SK-N-SH (cell line): ENCODE results near the gene SEC61A1. TPM values are rescaled to one million over a fixed set of nuclear protein-coding genes. Genes with fewer than 3 reads are reported as not detected.
A peak's percentile ranks its signal among the peaks of the same experiment; 100 is the strongest.

Source experiments
- CTCF ChIA-PET: fragments of 300-600, 350-600 bp; formaldehyde crosslinking; extraction: SDS; loops from one replicate; lab custom pipeline; 2021; lab: Yijun Ruan, JAX
- POLR2A ChIA-PET: fragments of 350-600 bp; sonication (Branson Sonifier 250); formaldehyde crosslinking; extraction: SDS; loops from one replicate; lab custom pipeline; 2020; ENCODE audit warnings: antibody characterized with exemption, inconsistent platforms; lab: Yijun Ruan, JAX
- DNase-seq: peaks from one replicate; pipeline ENCODE4 v3.0.0; 2012
- H2AFZ ChIP-seq: fragments of 200-600 bp; sonication (generic); 2 replicates; pipeline ENCODE4 v1.8.1; 2016; ENCODE audit warnings: antibody characterized with exemption, mild to moderate bottlenecking, low read depth
- H3F3A ChIP-seq: fragments of 200-600 bp; sonication (generic); replicated peaks from 2 replicates; pipeline ENCODE3; 2016; ENCODE audit warnings: antibody characterized with exemption, mild to moderate bottlenecking; ENCODE audit not compliant: insufficient read depth
- H3K27ac ChIP-seq, 2 experiments: fragments of 200-500 bp in 1 of 2; fragments of 200-600 bp in 1 of 2; sonication (Bioruptor generic) in 1 of 2; sonication (generic), shearing (Covaris generic) in 1 of 2; 2 replicates each; pipeline versions ENCODE4 v1.5.1 to v1.6.1; 2014 to 2016; ENCODE audit warnings: low read depth in 2 of 2, inconsistent platforms in 1 of 2, low read length in 1 of 2, mild to moderate bottlenecking in 1 of 2, mixed read lengths in 1 of 2
- H3K27me3 ChIP-seq: fragments of 200-600 bp; sonication (generic), shearing (Covaris generic); 2 replicates; pipeline ENCODE4 v1.6.1; 2016; ENCODE audit warnings: mixed run types; ENCODE audit not compliant: insufficient read depth
- H3K36me3 ChIP-seq, 2 experiments: fragments of 200-500 bp in 1 of 2; fragments of 200-600 bp in 1 of 2; sonication (Bioruptor generic) in 1 of 2; sonication (generic) in 1 of 2; replicated peaks in 1 of 2; 2 replicates each; pipeline versions ENCODE3 to v1.5.1; 2014 to 2016; ENCODE audit warnings: low read length in 1 of 2, mild to moderate bottlenecking in 1 of 2; ENCODE audit not compliant: insufficient read depth in 2 of 2, control insufficient read depth in 1 of 2
- H3K4me1 ChIP-seq, 2 experiments: fragments of 200-500 bp in 1 of 2; fragments of 200-600 bp in 1 of 2; sonication (Bioruptor generic) in 1 of 2; sonication (generic), shearing (Covaris generic) in 1 of 2; 2 replicates each; pipeline versions ENCODE4 v1.5.1 to v1.6.1; 2014 to 2016; ENCODE audit warnings: low read depth in 1 of 2, low read length in 1 of 2, mixed run types in 1 of 2; ENCODE audit not compliant: insufficient read depth in 2 of 2, control insufficient read depth in 1 of 2
- H3K4me2 ChIP-seq: fragments of 200-600 bp; sonication (generic), shearing (Covaris generic); 2 replicates; pipeline ENCODE4 v1.6.1; 2017; ENCODE audit warnings: mixed run types
- H3K4me3 ChIP-seq, 2 experiments: fragments of 200-500 bp in 1 of 2; fragments of 200-600 bp in 1 of 2; sonication (Bioruptor generic) in 1 of 2; sonication (generic), shearing (Covaris generic) in 1 of 2; 2 replicates each; pipeline versions ENCODE4 v1.5.1 to v1.8.1; 2014 to 2016; ENCODE audit warnings: low read depth in 2 of 2, inconsistent platforms in 1 of 2, low read length in 1 of 2, mild to moderate bottlenecking in 1 of 2, mixed read lengths in 1 of 2, moderate library complexity in 1 of 2
- H3K79me2 ChIP-seq: fragments of 200-600 bp; sonication (generic); 2 replicates; pipeline ENCODE4 v1.8.1; 2017; ENCODE audit warnings: mild to moderate bottlenecking; ENCODE audit not compliant: insufficient read depth
- H3K9ac ChIP-seq: fragments of 200-600 bp; sonication (generic); 2 replicates; pipeline ENCODE4 v1.6.1; 2017; ENCODE audit warnings: mixed run types
- H3K9me2 ChIP-seq: fragments of 200-600 bp; sonication (generic); 2 replicates; pipeline ENCODE4 v1.6.1; 2017; ENCODE audit warnings: mixed run types
- H3K9me3 ChIP-seq: fragments of 200-600 bp; sonication (generic); 2 replicates; pipeline ENCODE4 v1.6.1; 2017; ENCODE audit warnings: mixed run types, mild to moderate bottlenecking, moderate library complexity
- H4K20me1 ChIP-seq: fragments of 200-600 bp; sonication (generic); 2 replicates; pipeline ENCODE4 v1.6.1; 2017; ENCODE audit warnings: mild to moderate bottlenecking, mixed run types; ENCODE audit not compliant: insufficient read depth
- CHD2 ChIP-seq: fragments of 150-350 bp; IDR thresholded peaks from 2 replicates; pipeline ENCODE4 v1.6.1; 2018; ENCODE audit warnings: low read length; ENCODE audit not compliant: partially characterized antibody
- ELF1 ChIP-seq: IDR thresholded peaks from 2 replicates; pipeline ENCODE4 v1.4.0; 2012
- EP300 ChIP-seq, 2 experiments: IDR thresholded peaks; 2 replicates each; pipeline versions ENCODE4 v1.4.0 to v1.6.1; 2012; ENCODE audit warnings: borderline replicate concordance in 1 of 2, low read depth in 1 of 2, low read length in 1 of 2
- EZH2phosphoT487 ChIP-seq: fragments of 200-600 bp; sonication (generic); IDR thresholded peaks from 2 replicates; pipeline ENCODE4 v1.6.1; 2017; ENCODE audit warnings: low read depth, mixed run types, mild to moderate bottlenecking, antibody characterized with exemption, moderate library complexity, borderline replicate concordance
- NFIC ChIP-seq: IDR thresholded peaks from 2 replicates; pipeline ENCODE4 v1.4.0; 2012; ENCODE audit warnings: borderline replicate concordance
- RCOR1 ChIP-seq: fragments of 150-350 bp; IDR thresholded peaks from 2 replicates; pipeline ENCODE4 v1.6.1; 2017; ENCODE audit warnings: antibody characterized with exemption, low read length
- ZBTB33 ChIP-seq: IDR thresholded peaks from 2 replicates; pipeline ENCODE4 v1.4.0; 2012; ENCODE audit warnings: low read depth, borderline replicate concordance
- WGBS: methylation state at CpG from one replicate; pipeline ENCODE4 v1.1.6; 2017; ENCODE audit warnings: low lambda C conversion rate; 5-methylcytosine and 5-hydroxymethylcytosine counted together
- polyA plus RNA-seq, 3 experiments: library from polyadenylated mRNA; depleted of rRNA; stranded (reverse); fragments of >200 nt; gene quantifications; 2 replicates each; pipeline ENCODE4 v1.2.3, GENCODE V29; 2012
- TF ChIP-seq, protein P1 (sequence below): fragments of 200-600 bp; sonication (generic); IDR thresholded peaks from 2 replicates; pipeline ENCODE4 v1.6.1; 2017; ENCODE audit warnings: antibody characterized with exemption, mild to moderate bottlenecking, moderate library complexity
- TF ChIP-seq, protein P2 (sequence below): IDR thresholded peaks from 2 replicates; pipeline ENCODE4 v1.4.0; 2012; ENCODE audit warnings: low read depth, borderline replicate concordance
- TF ChIP-seq, protein P3 (sequence below): IDR thresholded peaks from 2 replicates; pipeline ENCODE4 v1.4.0; 2012; ENCODE audit warnings: low read depth
- TF ChIP-seq, protein P4 (sequence below): IDR thresholded peaks from 2 replicates; pipeline ENCODE4; 2012
- TF ChIP-seq, protein P5 (sequence below): fragments of 150-350 bp; IDR thresholded peaks from 2 replicates; pipeline ENCODE4 v1.6.1; 2016; ENCODE audit warnings: mild to moderate bottlenecking, low read depth, low read length

SEC61A1 gene
- polyA plus RNA-seq, 1 of the 3 experiments (the other 2 are of a cell fraction), result 153 TPM

DNA sequence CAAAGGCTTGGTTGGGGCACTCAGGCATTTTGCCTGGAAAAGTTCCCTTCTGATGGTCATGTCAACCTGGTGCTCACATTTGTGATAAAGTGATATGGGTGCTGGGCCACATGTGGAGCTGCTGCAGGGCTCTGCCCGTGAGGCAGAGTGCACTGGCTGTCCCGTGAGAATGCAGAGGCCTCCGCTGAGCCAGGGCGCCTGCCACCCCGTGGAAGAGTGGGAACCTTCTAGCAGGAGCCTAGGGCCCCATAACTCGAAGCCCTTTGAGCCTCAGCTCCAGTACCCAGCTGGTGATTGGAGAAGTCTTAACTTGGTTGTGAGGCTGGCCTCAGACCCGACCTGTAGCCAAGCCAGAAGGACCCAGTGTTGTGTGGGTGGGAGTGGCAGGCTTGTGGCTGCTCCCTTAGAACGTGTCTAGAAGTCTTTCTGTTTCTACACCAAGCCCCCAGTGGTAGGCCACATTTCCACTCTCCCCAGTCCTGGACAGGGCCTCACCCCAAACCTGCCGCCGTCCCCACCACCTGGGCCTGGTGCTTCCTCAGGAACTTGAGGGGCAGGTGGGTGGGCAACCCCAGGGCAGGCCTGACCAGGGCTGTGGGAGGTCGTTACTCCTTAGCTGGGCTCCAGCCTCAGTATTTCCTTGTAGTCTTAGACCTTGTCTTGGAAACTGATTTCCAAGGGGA is 19.7 kb downstream of the SEC61A1 start:
- DNase-seq, result no peak
- no peak overlapping the region for H3K4me3 ChIP-seq
- H3K27ac ChIP-seq, result peak overlapping the region in 1 of 2 experiments; percentile 28; a peak in 1 of 4 replicates
- peaks cover 38 to 79% of the 10 kb centered on the region in 2 experiments for H3K36me3 ChIP-seq
- H3K4me1 ChIP-seq, result peaks cover 0 to 21% of the 10 kb centered on the region in 2 experiments; a peak in 1 of 4 replicates
- CTCF ChIA-PET, result interaction anchor here (0.7 kb wide), 1 partner anchor 24 kb away, joined by 3 read pairs; no protein-coding TSS in a partner anchor
- peaks cover 80% of the 10 kb centered on the region for H4K20me1 ChIP-seq
- no peaks in the 10 kb centered on the region for H3K9me3 ChIP-seq
- no peaks in the 10 kb centered on the region for H3K27me3 ChIP-seq
- WGBS, result 100% methylated on average over 2 of the region's 11 CpGs
- H3F3A ChIP-seq, result peaks cover 39% of the 10 kb centered on the region
- no peak overlapping the region for H2AFZ ChIP-seq
- H3K9ac ChIP-seq, result no peak overlapping the region
- TF ChIP-seq, protein P1, sequence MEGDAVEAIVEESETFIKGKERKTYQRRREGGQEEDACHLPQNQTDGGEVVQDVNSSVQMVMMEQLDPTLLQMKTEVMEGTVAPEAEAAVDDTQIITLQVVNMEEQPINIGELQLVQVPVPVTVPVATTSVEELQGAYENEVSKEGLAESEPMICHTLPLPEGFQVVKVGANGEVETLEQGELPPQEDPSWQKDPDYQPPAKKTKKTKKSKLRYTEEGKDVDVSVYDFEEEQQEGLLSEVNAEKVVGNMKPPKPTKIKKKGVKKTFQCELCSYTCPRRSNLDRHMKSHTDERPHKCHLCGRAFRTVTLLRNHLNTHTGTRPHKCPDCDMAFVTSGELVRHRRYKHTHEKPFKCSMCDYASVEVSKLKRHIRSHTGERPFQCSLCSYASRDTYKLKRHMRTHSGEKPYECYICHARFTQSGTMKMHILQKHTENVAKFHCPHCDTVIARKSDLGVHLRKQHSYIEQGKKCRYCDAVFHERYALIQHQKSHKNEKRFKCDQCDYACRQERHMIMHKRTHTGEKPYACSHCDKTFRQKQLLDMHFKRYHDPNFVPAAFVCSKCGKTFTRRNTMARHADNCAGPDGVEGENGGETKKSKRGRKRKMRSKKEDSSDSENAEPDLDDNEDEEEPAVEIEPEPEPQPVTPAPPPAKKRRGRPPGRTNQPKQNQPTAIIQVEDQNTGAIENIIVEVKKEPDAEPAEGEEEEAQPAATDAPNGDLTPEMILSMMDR, result no peak
- TF ChIP-seq, protein P2, sequence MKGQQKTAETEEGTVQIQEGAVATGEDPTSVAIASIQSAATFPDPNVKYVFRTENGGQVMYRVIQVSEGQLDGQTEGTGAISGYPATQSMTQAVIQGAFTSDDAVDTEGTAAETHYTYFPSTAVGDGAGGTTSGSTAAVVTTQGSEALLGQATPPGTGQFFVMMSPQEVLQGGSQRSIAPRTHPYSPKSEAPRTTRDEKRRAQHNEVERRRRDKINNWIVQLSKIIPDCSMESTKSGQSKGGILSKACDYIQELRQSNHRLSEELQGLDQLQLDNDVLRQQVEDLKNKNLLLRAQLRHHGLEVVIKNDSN, result no peak
- TF ChIP-seq EP300 (IDR thresholded peaks at IDR 0.05; ENCODE audit: borderline replicate concordance in 1 of 2, low read depth in 1 of 2, low read length in 1 of 2), result no peak
- TF ChIP-seq ZBTB33, result no peak
- TF ChIP-seq, all 33 proteins: peak for 0
- H3K9me2 ChIP-seq, result no peaks in the 10 kb centered on the region
- H3K4me2 ChIP-seq, result no peak overlapping the region
- POLR2A ChIA-PET, result no interaction called here
- H3K79me2 ChIP-seq, result peaks cover 34% of the 10 kb centered on the region

GRCh38 chr3:128072454-128073184 is 20.4 kb downstream of the SEC61A1 start:
- Histone ChIP-seq H3K4me3 (no peak overlapping the region), H3K79me2 (peaks cover 32% of the 10 kb centered on the region), H3K4me1 (peaks cover 0 to 21% of the 10 kb centered on the region in 2 experiments; a peak in 1 of 4 replicates), H3K27ac (peak overlapping the region in 1 of 2 experiments; percentile 28; a peak in 2 of 4 replicates), H2AFZ (no peak overlapping the region), H3K27me3 (no peaks in the 10 kb centered on the region), H3K4me2 (no peak overlapping the region), H3K9me2 (no peaks in the 10 kb centered on the region), H3K9me3 (no peaks in the 10 kb centered on the region), H4K20me1 (peaks cover 74% of the 10 kb centered on the region), H3F3A (peaks cover 39% of the 10 kb centered on the region), H3K36me3 (peaks cover 31 to 74% of the 10 kb centered on the region in 2 experiments), H3K9ac (no peak overlapping the region)
- ChIA-PET POLR2A (interaction anchor here (0.7 to 1.5 kb wide), 3 partner anchors 8 to 11 kb away, joined by 3 to 5 read pairs (median 3); no protein-coding TSS in a partner anchor), CTCF (interaction anchor here (1.0 to 1.4 kb wide), 2 partner anchors 16 to 23 kb away, joined by 3 to 6 read pairs; no protein-coding TSS in a partner anchor)
- WGBS, result 96% methylated on average over 12 of the region's 13 CpGs
- no peak for DNase-seq
- TF ChIP-seq EP300 (IDR thresholded peaks at IDR 0.05; ENCODE audit: borderline replicate concordance in 1 of 2, low read depth in 1 of 2, low read length in 1 of 2) (no peak), ELF1 (no peak), RCOR1 (no peak), CHD2 (no peak), NFIC (no peak), EZH2phosphoT487 (no peak)
- TF ChIP-seq, protein P3, sequence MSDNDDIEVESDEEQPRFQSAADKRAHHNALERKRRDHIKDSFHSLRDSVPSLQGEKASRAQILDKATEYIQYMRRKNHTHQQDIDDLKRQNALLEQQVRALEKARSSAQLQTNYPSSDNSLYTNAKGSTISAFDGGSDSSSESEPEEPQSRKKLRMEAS, result no peak
- TF ChIP-seq, protein P4, sequence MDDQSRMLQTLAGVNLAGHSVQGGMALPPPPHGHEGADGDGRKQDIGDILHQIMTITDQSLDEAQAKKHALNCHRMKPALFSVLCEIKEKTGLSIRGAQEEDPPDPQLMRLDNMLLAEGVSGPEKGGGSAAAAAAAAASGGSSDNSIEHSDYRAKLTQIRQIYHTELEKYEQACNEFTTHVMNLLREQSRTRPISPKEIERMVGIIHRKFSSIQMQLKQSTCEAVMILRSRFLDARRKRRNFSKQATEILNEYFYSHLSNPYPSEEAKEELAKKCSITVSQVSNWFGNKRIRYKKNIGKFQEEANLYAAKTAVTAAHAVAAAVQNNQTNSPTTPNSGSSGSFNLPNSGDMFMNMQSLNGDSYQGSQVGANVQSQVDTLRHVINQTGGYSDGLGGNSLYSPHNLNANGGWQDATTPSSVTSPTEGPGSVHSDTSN, result no peak
- TF ChIP-seq, protein P5, sequence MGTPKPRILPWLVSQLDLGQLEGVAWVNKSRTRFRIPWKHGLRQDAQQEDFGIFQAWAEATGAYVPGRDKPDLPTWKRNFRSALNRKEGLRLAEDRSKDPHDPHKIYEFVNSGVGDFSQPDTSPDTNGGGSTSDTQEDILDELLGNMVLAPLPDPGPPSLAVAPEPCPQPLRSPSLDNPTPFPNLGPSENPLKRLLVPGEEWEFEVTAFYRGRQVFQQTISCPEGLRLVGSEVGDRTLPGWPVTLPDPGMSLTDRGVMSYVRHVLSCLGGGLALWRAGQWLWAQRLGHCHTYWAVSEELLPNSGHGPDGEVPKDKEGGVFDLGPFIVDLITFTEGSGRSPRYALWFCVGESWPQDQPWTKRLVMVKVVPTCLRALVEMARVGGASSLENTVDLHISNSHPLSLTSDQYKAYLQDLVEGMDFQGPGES, result no peak
- TF ChIP-seq, protein P2, result no peak
